Mononuclear cell (primary cell): ENCODE data around the gene OR4M1. TPM values are rescaled to one million over a fixed set of nuclear protein-coding genes. Genes with fewer than 3 reads are reported as not detected.
"Not testable (repeated sequence)": the region's sequence is repeated elsewhere in the genome, so short reads cannot be mapped to it uniquely, and the experiment has no call there.

ENCODE experiments used
- H3K27me3 ChIP-seq: 2 replicates; pipeline ENCODE4 v1.6.0; 2011; ENCODE audit warnings: low read length, control low read depth; ENCODE audit not compliant: insufficient read depth
- H3K4me1 ChIP-seq: 2 replicates; pipeline ENCODE4 v1.5.1; 2011; ENCODE audit warnings: mild to moderate bottlenecking, low read length, control low read depth; ENCODE audit not compliant: insufficient read depth
- H3K4me3 ChIP-seq: 2 replicates; pipeline ENCODE4 v1.5.1; 2011; ENCODE audit warnings: mild to moderate bottlenecking, low read length, moderate library complexity
- H3K9me3 ChIP-seq: 2 replicates; pipeline ENCODE4 v1.5.1; 2011; ENCODE audit warnings: low read depth, mild to moderate bottlenecking, control low read depth, low read length
- total RNA-seq: library from RNA; depleted of rRNA; stranded (reverse); fragments of >200 nt; gene quantifications from one replicate; pipeline ENCODE4 v1.2.3, GENCODE V29; 2012

OR4M1 gene
- total RNA-seq, 1 donor, result under 0.01 TPM

DNA sequence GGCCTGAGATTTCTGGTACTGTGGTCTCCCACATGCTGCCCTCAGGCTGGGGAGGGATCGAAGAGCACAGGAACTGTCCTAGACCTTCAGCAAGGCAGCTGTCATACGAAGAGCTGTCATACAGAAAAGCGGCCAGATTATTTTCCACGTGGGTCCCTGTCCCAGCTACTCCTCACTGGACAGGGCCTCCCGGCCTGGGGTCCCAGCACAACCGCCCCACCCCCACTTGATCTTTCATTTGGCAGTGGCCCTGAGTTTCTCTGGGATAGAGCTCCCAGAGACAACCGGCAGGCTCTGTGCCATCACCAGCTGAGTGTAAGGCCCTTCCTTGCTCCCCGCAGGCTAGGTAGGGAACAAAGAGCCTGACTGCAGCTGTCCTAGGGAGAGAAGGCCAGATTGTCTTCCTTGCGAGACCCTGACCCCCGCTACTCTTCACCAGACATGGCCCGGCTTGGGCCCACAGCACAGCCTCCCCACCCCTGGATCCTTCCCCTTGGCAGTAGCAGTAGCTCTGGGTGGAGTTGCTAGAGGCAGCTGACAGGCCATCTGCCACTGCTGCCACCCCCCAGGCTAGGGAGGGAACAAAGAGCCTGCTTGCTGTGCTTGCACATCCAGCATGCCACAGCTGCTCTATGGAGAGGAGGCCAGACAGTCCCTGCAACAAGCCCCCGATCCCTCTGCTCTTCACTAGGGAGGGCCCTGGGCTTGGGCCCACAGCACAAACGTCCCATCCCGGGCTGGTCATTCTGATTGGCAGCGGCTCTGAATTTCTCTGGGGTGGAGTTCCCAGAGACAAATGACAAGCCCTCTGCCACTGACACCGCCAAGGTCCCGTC lies 27.2 kb downstream of the OR4M1 start:
- no peaks in the 10 kb centered on the region for H3K4me1 ChIP-seq
- H3K9me3 ChIP-seq, result no peaks in the 10 kb centered on the region
- H3K27me3 ChIP-seq, result no peaks in the 10 kb centered on the region
- no peak overlapping the region for H3K4me3 ChIP-seq

DNA sequence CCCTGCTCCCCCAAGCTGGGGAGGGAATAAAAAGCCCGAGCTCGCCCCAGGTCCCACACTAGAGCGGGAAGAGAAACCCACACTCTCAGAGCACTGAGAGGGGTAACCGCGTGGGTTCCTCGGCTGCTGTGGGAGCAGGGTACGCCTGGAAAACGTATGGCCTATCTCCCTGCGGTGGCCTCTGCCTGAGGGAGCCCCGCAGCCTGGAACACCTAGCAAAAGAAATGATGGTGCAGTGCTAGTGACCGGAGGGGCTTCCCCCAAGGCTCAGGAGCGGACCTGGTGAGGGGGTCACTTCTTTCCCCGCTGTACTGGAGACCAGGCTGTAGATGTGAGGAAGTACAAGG lies 27.8 kb downstream of the OR4M1 start:
- Histone ChIP-seq H3K4me1 (no peaks in the 10 kb centered on the region), H3K4me3 (no peak overlapping the region), H3K27me3 (no peaks in the 10 kb centered on the region), H3K9me3 (no peaks in the 10 kb centered on the region)

DNA sequence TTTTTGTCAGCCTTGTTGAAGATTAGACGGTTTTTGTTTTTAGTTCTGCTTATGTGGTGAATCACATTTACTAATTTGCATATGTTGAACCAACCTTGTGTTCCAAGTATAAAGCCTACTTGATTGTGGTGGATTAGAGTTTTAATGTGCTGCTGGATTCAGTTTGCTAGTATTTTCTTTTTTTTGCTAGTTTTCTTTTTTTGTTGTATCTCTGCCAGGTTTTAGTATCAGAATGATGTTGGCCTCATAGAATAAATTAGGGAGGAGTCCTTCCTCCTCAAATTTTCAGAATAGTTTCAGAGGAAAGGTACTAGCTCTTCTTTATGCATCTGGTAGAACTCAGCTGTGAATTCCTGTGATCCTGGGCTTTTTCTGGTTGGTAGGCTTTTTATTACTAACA lies 30.2 kb downstream of the OR4M1 start, which contains the start of gene OR4N2:
Gene OR4N2, plus strand, starts transcription at position 301 of the 400 bp plus-strand sequence. CDS start 23,679 bp downstream, outside the sequence.
- H3K27me3 ChIP-seq, H3K4me1 ChIP-seq, H3K4me3 ChIP-seq, H3K9me3 ChIP-seq: not testable (repeated sequence)

DNA sequence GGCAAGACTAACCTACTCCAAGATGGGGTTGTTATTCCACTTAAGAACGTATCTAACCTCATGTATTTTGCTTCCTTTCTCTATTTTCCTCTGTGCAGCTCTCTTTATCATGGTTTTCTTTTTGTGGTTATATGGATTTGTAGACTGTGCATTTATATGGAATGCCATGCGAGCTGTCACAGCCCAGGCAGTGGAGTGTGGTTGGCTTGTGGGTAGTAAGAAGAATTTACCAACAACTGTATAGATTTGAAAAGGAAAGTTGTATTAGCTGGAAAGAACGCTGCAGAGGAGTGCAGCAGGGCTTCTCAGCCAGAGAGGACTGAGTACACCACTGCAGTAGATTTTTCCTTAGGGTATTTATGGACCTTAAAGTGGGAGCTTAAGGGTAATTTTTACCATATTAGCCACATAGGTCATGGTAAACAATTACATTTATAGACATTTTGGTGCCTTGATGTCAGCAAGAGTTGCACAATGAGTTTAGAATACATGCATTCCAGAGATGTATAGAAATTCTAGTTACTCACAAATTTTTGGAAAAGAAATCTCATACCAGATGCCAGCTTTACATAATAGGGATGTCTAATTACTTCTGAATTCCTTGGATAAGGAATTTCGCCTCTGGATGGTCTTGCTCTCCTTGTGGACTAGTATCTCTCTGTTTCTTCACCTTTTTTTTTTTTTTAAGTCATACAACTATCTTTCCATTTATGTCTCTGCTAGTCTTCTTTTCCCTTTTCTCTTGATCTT lies 40.0 kb downstream of the OR4M1 start:
- not testable (repeated sequence) for H3K4me3 ChIP-seq, H3K4me1 ChIP-seq, H3K9me3 ChIP-seq, H3K27me3 ChIP-seq

DNA sequence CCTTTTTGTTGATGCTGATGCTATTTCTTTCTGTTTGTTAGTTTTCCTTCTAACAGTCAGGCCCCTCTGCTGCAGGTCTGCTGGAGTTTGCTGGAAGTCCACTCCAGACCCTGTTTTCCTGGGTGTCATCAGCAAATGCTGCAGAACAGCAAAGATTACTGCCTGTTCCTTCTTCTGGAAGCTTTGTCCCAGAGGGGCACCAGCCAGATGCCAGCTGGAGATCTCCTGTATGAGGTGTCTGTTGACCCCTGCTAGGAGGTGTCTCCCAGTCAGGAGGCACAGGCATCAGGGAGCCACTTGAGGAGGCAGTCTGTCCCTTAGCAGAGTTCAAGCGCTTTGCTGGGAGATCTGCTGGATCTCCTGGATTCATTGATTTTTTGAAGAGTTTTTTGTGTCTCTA lies 46.6 kb downstream of the OR4M1 start:
- H3K27me3 ChIP-seq, H3K4me1 ChIP-seq, H3K9me3 ChIP-seq, H3K4me3 ChIP-seq: not testable (repeated sequence)

DNA sequence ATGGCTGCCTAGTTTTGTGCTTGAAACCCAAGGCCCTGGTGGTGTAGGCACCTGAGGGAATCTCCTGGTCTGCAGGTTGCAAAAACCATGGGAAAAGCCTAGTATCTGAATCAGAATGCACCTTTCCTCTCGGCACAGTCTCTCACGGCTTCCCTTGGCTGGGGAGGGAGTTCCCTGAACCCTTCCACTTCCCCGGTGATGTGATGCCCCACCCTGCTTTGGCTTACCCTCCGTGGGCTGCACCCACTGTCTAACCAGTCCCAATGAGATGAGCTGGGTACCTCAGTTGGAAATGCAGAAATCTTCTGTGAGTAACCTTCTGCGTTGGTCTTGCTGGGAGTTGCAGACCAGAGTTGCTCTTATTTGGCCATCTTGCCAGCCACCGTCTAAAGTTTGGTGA lies 47.7 kb downstream of the OR4M1 start:
- not testable (repeated sequence) for H3K9me3 ChIP-seq, H3K4me3 ChIP-seq, H3K27me3 ChIP-seq, H3K4me1 ChIP-seq

DNA sequence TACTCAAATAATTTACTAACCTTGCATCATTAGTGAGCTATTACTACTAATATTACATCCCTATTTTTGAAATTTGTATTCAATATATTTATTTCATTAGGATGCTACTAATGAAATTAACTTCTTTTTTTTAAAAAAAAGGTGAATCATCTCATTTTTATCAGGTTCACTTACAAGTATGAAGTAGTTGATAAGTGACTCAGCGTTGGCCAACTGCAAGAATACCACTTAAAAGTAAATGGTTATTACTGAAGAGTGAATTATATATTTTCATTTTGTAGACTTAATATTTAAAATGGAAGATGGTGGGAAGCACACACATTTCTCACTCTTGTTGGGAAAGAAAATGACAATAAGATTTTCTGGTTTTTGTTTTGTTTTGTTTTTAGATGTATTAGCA lies 49.9 kb downstream of the OR4M1 start:
- Histone ChIP-seq H3K4me1 (no peaks in the 10 kb centered on the region), H3K4me3 (no peak overlapping the region), H3K27me3 (no peaks in the 10 kb centered on the region), H3K9me3 (no peaks in the 10 kb centered on the region)

DNA sequence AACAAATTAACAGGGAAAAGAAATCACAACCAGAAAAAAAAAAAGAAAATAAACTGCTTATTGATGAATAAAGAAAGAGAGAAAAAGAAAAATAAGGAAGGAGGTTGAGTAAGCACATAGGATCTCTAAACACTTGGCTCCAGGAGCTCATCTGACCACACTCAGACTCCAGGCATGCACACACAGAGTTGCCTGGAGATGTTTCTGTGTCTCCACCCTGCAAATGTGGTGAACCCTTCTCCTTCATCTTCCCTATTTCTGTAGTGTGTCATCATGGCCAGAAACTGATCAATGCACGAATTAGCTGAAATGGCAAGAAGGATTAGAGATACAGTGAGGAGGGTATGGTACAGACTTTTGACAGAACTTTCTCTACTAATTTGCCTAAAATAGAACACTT lies 50.5 kb downstream of the OR4M1 start:
- Histone ChIP-seq H3K4me3 (no peak overlapping the region), H3K27me3 (no peaks in the 10 kb centered on the region), H3K9me3 (no peaks in the 10 kb centered on the region), H3K4me1 (no peaks in the 10 kb centered on the region)

DNA sequence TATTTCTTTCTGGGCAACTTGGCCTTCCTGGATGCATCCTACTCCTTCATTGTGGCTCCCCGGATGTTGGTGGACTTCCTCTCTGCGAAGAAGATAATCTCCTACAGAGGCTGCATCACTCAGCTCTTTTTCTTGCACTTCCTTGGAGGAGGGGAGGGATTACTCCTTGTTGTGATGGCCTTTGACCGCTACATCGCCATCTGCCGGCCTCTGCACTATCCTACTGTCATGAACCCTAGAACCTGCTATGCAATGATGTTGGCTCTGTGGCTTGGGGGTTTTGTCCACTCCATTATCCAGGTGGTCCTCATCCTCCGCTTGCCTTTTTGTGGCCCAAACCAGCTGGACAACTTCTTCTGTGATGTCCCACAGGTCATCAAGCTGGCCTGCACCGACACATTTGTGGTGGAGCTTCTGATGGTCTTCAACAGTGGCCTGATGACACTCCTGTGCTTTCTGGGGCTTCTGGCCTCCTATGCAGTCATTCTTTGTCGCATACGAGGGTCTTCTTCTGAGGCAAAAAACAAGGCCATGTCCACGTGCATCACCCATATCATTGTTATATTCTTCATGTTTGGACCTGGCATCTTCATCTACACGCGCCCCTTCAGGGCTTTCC lies 54.4 kb downstream of the OR4M1 start:
- H3K4me3 ChIP-seq, H3K27me3 ChIP-seq, H3K9me3 ChIP-seq, H3K4me1 ChIP-seq: not testable (repeated sequence)

DNA sequence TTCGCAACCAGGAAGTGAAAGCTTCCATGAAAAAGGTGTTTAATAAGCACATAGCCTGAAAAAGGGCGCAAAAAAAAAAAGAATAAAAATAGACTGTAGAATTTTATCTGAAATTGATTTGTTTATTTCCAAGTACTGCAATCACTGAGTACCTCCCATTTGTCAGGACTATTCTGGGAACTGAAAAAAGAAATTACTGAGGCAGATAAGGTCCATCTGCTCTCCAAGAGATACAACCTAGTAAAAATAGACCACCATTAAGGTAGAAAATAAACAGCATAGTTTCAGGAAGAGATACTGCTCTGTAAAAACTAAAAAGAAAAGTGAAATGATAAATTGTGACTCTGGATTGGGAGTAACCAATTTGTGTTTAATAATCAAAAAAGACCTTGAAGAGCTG lies 55.0 kb downstream of the OR4M1 start:
- Histone ChIP-seq H3K4me3 (no peak overlapping the region), H3K4me1 (no peaks in the 10 kb centered on the region), H3K9me3 (no peaks in the 10 kb centered on the region), H3K27me3 (no peaks in the 10 kb centered on the region)

Other genes starting within 250 kb of the OR4M1 start
- not detected for gene OR11H2, start 59.6 kb upstream of the OR4M1 start, total RNA-seq
- not detected for gene OR4Q3, start 29.9 kb upstream of the OR4M1 start, total RNA-seq
- gene OR4N2, start 30.3 kb downstream of the OR4M1 start, total RNA-seq, result not detected
- gene OR4K2, start 101.6 kb downstream of the OR4M1 start, total RNA-seq, result under 0.01 TPM
- not detected for gene OR4K5, start 147.1 kb downstream of the OR4M1 start, total RNA-seq
- 0.21 TPM for gene OR4K1, start 157.4 kb downstream of the OR4M1 start, total RNA-seq
- not detected for gene OR4K15, start 202.1 kb downstream of the OR4M1 start, total RNA-seq
- not detected for gene OR4Q2, start 228.7 kb downstream of the OR4M1 start, total RNA-seq
- gene OR4K14, start 245.8 kb downstream of the OR4M1 start, total RNA-seq, result not detected